Astrocyte (in vitro differentiated cells and primary cell): Measurements from ENCODE around the gene ZNF586.

ENCODE experiments used
- CTCF ChIP-seq: IDR thresholded peaks from 2 replicates; pipeline ENCODE4 v1.5.1; 2011; ENCODE audit warnings: low read depth, mild to moderate bottlenecking, inconsistent platforms, low read length, moderate library complexity; ENCODE audit not compliant: insufficient read depth
- EZH2 ChIP-seq: IDR thresholded peaks from 2 replicates; pipeline ENCODE4 v1.6.1; 2012; ENCODE audit warnings: mild to moderate bottlenecking, low read length, inconsistent platforms; ENCODE audit not compliant: insufficient read depth

- TF ChIP-seq CTCF (no peak), EZH2 (no peak)
Measured at GRCh38 chr19:57769345-57770131, at the start of gene ZNF586.
